ENCODE results near the gene LRIT1.

GRCh38 chr10:84241185-84241790 is at the start of gene LRIT1:
- no peak for TF ChIP-seq RXRA (IDR thresholded peaks at IDR 0.05; ENCODE audit: borderline replicate concordance, low read depth)
- TF ChIP-seq RAD21 (IDR thresholded peaks at IDR 0.05; ENCODE audit: low read length): no peak
- no peak for TF ChIP-seq POLR2AphosphoS5 (IDR thresholded peaks at IDR 0.05; ENCODE audit: low read depth, low read length)
- TF ChIP-seq, protein P1, sequence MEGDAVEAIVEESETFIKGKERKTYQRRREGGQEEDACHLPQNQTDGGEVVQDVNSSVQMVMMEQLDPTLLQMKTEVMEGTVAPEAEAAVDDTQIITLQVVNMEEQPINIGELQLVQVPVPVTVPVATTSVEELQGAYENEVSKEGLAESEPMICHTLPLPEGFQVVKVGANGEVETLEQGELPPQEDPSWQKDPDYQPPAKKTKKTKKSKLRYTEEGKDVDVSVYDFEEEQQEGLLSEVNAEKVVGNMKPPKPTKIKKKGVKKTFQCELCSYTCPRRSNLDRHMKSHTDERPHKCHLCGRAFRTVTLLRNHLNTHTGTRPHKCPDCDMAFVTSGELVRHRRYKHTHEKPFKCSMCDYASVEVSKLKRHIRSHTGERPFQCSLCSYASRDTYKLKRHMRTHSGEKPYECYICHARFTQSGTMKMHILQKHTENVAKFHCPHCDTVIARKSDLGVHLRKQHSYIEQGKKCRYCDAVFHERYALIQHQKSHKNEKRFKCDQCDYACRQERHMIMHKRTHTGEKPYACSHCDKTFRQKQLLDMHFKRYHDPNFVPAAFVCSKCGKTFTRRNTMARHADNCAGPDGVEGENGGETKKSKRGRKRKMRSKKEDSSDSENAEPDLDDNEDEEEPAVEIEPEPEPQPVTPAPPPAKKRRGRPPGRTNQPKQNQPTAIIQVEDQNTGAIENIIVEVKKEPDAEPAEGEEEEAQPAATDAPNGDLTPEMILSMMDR (IDR thresholded peaks at IDR 0.05): no peak
- no peak for TF ChIP-seq NFIC (IDR thresholded peaks at IDR 0.05; ENCODE audit: borderline replicate concordance)
- no peak for TF ChIP-seq GABPA (IDR thresholded peaks at IDR 0.05; ENCODE audit: low read depth)
- no peak for TF ChIP-seq YY1 (IDR thresholded peaks at IDR 0.05; ENCODE audit: low read depth)
- no peak for TF ChIP-seq RFX5 (IDR thresholded peaks at IDR 0.05; ENCODE audit: low read length)
- no peak for TF ChIP-seq TEAD4 (IDR thresholded peaks at IDR 0.05; ENCODE audit: borderline replicate concordance, insufficient read depth)
- no peak for TF ChIP-seq TAF1 (IDR thresholded peaks at IDR 0.05; ENCODE audit: borderline replicate concordance, low read depth, low read length)
- TF ChIP-seq NRF1 (IDR thresholded peaks at IDR 0.05; ENCODE audit: low read depth, low read length): no peak
